Activated CD4-positive, CD25-positive, alpha-beta regulatory T cell treated with anti-CD3 and anti-CD28 coated beads, Interleukin-2, amount 50 U/mL, for 72 hours (primary cell): ENCODE results near the gene RAB7A.

ENCODE experiments used
- DNase-seq: peaks from one replicate; pipeline ENCODE4 v3.0.0; 2021

Gene RAB7A

DNA sequence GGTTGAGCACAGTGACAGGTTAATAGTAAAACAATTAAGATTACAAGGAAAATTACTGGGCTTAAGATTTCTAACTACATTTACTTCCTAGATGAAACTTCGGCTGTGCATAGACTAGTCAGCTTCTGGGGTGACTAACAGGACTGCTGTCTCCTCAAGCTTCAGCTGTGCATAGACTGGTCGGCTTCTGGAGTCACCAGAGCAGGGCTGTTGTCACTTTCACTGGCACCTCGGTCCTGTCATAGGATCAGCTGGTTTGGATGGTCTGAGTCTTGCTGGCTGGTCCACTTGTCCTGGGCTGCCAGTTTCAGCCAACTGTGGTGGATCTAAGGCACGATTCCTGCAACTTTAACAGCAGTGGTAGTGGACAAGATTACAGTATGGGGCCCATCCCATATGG, 129.6 kb downstream of the RAB7A start:
- DNase-seq = no peak

DNA sequence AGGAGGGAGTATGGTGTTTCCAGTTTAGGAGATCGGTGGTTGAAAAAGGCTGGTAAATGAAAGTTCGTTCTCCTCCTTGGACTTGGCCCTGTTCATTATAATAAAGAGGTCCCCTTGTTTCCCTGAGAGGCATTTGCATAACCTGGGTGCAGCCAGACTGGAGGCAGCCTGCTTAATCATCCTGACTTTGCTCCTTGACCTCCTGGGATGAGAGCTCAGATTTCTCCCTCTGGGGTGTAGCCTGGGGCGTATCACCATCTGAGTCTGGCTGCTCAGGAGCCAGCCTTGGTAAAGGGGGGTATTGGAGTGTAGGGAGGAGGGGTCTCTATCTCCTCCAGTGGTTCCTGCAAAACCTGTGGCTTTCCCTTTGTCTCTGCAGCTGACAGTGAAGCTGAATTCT, 132.2 kb downstream of the RAB7A start:
- no peak for DNase-seq

DNA sequence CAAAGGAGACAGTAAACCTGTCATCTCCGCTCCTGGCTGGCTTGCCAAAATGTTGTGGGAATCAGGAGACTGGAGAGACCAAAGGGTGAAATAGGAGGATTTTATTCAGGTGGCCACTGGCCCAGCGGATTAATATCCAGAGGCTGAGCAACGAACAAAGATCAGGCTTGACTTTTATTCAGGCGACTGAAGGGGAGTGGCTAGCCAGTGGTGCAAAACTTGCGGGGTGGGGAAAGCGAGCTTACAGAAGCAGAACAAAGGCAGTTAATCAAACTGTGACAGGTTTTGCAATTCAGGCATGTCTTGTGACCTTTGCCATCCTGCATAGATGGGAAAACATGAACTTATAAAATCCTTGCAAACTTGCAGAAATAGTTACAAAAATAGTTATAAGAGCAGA, 133.6 kb downstream of the RAB7A start:
- no peak for DNase-seq

DNA sequence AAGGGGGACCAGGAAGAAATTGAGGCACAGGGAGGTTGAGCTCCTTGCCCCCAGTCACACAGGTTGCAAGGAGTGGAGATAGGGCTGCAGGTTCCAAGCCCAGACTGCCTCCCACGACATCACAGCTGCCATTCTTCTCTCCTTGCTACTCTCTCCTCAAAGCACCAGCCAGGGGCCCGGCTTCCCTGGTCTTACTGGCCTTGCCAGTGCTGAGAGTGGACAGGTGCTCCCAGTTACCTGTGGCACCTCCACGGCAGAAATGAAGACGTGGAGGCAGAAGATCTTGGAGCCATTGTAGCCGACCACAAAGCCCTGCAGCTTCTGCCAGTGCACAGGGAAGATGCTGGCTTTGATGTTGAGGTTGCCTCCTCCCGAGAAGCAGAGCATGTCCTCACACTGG, 135.5 kb downstream of the RAB7A start:
- no peak for DNase-seq

DNA sequence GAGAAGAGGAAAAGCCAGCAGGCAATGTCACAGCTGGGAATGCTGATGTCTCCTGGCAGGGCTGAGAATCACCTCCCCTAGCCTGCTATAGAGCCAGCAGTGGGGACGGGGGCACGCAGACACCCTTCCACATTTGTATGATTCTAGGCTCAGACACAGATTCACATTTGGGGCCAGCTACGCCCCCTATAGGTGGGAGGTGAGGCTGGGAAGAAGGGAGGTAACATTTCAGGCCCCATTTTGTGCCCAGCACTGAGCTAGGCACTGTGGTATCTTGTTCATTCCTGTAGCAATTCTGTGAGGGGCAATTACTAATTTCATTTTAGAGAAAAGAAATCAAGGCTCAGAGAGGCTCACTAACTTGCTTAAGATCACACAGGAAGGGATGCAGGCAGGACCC, 137.6 kb downstream of the RAB7A start:
- no peak for DNase-seq
